GM21825 (cell line): ENCODE measurements around the gene TMEM187.

ENCODE experiments used
- ATAC-seq: cut with Tn5 transposase; IDR thresholded peaks from one replicate; pipeline ENCODE4 v1.9.1; 2021; ENCODE audit warnings: mild to moderate bottlenecking, moderate library complexity; ENCODE audit not compliant: unreplicated experiment

TMEM187 gene, protein sequence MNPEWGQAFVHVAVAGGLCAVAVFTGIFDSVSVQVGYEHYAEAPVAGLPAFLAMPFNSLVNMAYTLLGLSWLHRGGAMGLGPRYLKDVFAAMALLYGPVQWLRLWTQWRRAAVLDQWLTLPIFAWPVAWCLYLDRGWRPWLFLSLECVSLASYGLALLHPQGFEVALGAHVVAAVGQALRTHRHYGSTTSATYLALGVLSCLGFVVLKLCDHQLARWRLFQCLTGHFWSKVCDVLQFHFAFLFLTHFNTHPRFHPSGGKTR

DNA sequence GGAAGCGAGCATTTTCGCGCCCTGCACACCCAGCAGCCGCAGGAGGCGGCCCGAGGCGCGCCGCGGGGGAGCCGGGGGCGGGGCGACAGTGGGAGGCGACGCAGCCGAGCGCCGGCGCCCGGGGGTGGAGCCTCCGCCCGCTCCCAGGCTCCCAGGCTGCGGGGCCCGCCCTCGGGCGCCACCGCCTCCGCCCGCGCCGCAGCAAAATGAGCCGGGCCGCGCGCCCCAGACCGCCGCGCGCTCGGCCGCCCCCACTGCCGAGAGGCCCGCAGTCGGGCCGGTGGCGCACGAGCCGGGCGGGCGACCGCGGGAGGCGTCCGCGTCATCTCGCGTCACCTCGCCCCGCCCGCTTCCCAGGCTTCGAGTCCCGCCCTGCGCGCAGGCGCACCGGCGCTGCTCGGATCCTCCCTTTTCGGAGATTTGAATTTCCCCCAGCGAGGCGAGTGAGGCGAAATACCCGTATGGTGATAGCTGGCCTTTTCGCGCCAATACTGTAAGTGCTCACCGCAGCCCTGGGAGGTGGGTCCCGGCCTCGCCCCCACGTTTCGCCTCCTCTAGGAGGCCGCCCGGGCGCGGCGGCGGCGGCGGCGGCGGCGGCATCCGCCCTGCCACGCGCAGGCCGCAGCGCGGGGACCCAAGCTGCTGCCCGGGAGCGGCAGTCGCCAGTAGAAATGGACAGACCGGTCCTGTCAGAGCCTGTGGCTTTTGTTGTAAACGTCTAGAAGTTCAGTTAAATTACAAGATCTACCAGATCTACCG, at the start of gene TMEM187:
TMEM187 (plus strand) TSS at position 387 of the 759 bp plus-strand sequence. CDS start 9,309 bp downstream, outside the sequence.
- peak; percentile 47 for ATAC-seq

DNA sequence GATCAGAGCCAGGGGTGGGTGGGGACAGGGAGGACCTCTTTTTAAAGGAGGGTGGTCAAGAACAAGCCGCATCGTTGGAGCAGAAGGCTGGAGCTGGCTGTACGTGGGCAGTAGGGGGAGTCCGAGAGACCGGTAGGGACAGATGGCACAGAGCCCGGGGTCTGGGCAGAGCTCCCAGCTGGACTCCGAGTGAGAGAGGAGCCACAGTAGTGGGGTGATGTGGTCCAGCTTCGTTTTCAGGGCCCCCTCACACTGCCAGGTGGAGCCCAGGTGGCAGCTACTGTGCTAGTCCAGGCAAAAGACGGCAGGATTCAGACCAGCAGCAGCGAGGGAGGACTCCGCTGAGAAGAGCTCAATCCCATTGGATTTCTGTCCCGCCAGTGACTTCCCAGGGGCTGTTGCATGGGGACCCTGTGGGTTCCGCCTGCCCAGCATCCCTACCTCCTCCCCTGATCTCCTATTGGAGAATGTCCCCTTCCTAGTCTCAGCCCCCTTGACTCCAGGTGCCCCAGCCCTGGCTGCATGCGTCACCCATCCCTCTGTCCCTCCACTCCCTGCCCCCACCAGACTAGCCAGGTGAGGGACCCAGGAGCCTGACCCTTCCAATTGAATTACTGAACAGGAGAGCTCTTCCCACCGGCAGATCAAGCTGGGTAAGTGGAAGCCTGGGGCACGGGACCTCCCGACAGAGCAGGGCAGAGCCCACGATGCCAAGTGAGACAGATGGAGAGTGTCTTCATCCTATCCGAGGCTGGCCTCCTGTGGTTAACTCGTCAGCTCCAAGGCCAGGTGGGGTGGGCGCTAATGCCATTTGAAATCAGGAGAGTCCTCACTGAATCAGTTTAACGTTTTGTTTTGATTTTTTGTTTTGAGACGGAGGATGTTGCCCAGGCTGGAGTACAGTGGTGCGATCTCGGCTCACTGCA, 49.4 kb upstream of the TMEM187 start:
- ATAC-seq, result no peak

DNA sequence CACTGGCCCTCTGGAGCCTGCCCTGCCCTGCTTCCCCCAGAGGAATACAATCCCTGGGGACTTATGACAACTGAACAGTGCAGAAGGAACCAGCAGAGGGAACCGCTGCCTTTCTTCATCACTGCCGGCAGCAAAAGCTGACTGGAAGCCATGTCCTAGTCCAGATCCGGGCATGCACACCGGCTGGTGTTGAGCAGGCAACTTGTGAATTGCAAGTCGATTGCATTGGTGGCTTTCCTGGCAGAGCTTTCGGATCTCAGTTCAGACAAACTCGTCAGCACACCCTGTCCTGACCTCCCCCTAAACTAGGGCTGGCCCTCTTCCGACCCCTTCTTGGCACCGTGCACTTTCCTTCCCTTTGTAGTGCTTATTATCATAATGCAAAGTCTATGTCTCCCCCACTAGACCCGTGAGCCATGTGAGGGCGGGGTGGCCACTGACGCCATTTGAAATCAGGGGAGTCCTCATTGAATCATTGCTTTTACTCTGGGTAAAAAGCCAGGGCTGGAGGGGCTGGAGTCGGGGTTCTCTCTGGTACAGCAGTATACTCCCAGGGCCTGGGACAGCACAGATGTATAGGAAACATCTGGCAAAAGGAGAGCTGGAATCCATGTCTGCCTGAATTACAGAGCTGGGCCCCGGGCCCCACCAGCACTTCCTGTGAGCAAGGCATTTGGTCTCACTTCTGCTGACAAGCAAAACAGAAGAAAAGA, 48.2 kb upstream of the TMEM187 start:
- ATAC-seq, result no peak

DNA sequence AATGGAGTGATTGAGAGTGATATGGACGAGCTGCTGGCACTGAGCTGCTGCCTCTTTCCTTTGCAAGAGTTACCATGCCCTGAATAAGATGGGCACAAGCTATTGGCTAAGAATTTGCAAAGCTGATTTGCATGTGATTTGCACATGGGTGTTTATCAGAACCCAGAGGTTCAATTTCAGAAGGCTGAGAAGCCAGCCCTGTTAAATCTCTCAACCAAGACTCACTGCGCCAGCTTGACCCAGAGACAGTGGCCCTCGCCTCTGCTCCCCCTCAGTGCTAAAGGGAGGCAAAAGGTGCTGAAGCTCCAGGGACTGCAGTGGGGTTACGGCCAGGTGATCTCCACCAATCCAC, 47.2 kb upstream of the TMEM187 start:
- ATAC-seq, result no peak

DNA sequence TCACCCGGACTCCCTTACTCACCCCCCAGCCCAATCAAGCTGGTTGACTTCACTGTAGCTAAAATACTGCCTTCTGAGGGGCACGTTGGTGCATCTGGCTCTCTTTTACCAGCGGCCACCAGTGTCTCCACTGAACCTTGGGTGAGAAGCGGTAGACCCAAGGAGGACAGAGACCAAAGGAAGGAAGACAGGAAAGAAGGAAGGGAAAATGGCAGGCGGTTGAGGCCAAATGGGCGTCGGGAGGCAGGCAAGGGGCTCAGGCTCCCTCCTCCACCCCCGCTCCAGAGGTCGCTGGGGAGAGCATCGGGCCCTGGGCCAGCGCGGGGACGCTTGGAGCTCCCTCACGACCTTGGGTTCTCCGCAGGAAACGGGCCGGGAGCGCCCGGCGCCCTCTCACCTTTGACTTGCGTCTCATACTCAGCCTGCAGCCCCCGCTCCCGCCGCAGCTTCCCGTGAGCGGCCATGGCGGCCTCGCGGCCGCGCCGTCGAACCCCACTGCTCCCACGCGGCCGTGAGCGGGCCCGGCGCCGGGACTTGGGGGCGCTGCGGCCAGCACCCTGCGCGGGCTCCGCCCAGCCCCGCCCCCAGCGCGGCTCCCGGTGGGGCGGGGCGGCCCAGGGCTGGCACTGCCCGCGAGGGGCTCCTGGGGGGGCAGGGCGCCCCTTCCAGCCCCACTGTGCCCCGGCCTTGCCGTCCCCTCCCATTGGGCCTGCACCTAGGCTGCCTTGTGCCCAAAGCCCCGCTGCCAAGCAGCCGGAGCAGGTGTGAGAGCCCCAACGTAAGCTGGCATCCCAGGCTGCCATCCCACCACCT, 46.6 kb upstream of the TMEM187 start, which contains the start of gene ARHGAP4:
ARHGAP4 (minus strand) TSS at position 526 of the 813 bp plus-strand sequence; CDS start at position 464, 62 bp downstream.
- no peak for ATAC-seq

DNA sequence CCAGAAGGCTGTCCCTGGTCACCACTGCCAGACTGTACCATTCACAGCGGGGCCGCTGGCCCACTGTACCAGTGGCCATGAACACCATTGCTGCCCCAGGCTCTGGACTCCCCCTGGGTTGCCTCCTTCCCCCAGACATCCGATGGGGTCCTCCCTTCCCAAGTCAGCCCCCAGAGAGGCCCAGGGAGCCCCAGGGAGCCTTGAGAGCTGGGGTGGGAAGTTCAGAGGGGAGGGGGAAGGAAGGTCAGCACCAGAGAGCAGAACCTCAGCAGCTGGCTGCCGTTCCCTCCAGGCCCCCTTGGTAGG, 46.0 kb upstream of the TMEM187 start:
- ATAC-seq, result no peak

DNA sequence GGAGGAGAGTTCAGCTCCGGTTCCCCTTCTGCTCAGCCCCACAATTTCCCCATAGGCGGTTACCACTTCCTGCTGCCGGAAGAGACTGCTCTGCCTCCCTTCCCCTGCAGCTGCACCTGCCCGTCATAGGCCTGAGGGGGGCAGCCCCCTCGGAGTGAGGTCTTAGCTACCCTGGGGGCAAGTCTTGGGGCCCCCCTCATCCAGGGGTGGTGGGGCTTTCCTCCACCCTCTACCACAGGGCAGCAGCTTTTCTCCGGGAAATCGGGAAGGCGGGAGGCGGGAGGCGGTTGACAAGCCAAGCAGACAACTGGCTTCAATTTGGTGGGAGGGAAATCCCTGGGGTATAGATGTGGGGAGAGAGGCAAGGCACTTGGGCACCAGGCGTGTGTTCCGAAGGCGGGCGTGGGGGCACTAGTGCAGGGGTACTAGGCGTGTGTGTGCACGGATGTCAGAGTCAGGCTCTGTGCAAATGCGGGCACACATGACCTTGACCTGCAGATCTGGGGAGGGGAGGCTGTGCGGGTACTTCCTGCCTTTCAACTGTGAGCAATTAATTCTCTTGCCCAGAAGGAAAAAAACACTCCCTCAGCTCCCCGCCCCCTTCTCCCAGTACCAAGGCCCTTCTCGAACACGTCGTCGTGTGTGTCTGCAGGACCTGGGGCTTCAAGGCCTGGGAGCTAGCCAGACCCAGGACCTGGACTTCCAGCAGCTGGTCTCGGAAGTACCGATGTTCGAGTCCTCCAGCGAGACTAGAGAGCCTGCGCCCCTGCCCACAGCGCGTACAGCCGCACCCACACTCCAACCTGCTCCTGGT, 45.5 kb upstream of the TMEM187 start:
- ATAC-seq, result peak; percentile 37

DNA sequence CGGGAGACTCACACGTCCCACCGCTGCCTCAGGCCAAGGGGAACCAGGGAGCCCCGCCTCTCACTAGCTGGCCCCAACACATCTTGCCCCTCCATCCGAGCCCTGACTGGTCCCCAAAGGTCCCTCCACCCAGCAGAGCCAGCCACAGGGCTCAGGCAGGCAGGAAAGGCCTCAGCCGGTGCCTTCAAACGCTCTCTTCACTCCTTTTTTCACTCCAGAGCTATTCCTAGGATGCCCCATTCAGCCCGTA, 45.0 kb upstream of the TMEM187 start:
- no peak for ATAC-seq

DNA sequence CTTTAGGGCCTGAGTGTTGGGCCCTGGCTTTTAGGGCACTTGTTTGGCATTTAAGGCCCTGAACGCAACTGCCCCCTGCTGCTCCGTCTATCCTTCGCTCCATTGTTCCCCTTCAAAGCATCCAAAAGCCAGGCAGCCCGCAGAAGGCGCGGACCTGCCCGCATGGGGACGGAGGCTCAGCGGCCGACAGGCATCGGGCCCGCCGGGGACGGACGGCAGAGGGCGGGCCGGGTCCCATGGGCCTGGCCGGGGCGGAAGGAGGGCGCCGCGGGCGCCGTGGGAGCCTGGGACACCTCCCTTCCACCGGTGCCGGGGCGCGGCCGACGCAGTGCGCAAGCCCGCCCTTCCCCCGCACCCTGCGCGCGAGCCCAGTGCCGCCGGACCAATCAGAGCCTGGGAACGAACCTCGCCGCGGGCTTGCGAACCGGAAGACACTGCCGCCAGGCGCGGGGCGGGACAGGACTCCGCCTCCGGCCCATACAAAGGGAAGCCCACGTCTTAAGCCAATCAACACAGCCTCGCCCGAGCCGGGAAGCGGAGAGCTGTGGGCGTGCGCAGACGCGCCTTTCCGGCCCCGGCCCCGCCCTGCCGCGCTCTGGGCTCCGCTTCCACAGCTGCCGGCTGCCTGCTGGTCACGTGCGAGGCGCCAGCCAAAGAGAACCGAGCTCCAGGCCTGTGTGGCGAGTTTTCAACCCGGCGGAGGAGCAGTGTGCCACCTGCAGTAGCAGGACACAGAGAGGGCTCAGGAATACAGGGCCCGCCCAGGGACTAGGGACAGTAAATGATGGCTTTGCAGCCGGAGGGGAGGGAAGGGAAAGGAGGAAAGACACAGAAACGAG, 44.4 kb upstream of the TMEM187 start:
- peak; percentile 76 for ATAC-seq

DNA sequence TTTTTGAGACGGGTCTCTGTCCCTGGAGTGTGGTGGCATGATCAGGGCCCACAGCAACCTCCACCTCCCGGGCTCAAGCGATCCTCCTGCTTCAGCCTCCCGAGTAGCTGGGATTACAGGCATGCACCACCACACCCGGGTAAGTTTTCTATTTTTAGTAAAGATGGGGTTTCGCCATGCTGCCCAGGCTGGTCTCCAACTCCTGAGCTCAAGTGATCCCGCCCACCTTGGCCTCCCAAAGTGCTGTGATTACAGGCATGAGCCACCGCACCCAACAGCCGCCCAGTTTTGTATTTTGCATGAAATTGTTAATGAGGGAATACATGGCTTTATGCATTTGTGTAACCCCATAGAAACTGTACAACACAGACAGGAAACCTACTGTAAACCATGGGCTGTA, 43.7 kb upstream of the TMEM187 start:
- no peak for ATAC-seq

DNA sequence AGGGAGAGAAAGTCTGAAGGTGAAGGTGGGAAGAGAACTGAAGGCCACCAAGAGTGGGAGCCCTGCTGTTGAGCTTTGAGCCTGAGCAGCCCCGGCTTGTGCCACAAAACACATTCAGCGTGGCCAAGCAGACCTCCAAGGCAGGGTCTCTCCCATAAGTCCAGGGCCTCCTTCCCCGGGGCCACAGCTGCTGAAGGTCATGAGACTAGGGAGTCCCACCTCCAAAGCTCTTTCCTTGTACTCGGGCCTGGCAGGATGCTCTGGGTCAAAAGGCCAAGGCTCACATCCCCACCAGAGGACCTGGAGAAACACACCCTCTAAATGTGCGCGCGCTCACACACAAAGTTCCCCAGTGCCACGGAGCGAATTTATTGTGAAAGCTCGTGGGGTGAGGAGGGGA, 43.0 kb upstream of the TMEM187 start:
- ATAC-seq, result no peak

DNA sequence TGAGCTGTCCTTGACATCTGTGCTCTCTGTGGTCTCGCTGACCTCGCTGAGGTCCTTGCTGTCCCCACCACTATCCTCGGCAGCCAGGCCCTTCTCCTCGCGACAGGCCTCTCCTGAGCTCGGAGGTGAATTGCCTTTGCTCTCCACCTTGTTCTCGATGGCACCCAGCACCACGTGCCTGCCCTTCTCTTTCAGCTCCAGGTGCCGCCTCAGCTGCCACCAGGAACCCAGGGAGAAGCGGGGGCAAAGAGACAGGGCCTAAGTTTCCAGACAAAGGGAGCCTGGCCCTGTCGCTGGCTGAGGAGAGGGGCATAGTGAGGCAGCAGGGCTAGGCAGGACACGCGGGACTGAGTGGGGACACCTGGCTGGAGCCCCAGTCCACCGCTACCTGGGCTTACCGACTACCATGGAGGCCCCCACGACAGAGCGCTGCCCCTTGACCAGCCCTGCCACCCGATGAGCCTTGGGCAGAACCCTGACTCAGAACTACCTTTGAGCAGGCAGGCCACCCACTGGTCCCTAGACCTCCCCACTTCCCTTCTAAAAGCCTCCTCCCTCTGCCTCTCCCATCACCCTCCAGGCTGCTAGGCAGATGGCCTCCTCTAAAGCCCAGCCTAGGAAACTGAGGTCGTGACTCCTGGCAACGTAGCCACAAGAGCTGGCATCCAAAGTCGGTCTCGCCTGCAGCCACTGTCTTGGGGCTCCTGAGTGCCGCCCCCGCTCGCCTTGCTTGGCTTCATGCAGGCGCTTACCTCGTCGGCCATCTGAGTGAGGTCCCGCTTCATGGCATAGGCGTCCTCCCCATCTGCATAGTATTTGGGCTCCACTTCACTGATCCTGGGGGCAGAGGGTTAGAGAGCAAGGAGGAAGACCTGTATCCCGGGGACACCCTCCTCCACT, 42.3 kb upstream of the TMEM187 start:
- ATAC-seq, result no peak

DNA sequence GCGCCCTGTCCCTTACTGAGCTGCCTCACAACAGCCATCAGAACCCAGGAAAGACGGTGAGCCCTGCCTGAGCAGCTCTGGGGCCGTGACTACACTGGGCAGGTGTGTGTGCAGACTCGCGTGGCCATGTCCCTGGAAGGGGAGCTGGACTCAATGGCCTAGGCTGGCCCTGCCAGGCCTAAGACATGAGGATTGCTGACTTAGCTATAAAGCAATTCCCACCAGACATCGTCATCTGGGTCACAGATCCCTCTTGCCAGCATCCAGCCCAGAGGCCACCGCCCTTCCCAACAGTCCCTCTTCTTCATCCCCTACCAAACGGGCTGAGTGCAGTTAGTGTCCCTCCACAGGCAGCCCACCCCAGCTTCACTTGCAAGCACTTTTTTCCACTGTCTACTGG, 41.4 kb upstream of the TMEM187 start:
- ATAC-seq, result no peak

DNA sequence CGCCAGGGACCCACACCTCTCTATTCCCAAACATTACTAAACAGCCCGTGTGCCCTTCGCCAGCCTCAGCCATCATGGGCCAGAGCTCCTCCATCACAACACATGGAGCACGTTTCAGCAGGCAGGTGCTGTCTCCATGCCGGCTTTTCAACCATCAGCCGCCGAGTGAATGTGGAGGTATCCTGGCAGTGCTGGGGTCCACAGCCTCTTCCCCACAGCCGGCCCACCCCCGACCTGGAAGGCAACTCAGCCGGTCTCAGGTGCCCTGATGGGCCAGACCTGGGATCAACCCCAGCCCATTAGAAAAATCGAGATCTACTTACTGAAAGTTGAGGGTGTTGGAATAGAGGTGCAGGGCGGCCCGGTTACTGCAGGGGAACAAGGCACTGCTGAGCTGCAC, 40.8 kb upstream of the TMEM187 start:
- ATAC-seq, result no peak

DNA sequence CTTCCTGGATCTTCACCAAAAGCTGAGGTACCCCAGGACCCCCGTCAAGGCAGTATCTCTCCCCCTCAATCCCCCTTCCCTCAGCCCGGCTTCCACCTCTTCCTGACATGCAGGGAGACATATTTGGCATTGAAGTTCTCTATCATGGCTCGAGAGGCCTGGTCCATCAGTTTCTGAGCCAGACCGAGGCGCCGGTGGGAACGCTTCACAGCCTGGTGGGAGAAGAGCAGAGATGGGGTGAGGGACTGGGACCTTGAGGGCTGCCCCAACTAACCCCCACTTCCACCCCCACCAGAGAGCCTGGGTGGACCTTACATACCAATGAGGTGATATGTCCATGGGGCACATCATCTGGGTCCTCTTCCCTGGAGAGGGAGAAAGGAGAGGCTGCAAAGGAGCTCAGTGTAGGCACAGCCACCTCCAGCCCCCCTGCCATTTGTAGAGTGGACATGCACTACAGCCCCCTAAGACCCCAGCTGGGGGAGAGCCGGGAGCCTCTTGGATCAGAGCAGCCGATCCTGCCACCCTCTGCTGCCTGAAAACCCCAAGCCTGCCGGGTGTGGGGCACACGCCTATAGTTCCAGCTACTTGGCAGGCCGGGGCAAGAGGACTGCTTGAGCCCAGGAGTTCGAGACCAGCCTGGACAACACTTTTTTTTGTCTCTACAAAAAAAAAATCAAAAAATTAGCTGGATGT, 40.2 kb upstream of the TMEM187 start:
- ATAC-seq, result no peak

DNA sequence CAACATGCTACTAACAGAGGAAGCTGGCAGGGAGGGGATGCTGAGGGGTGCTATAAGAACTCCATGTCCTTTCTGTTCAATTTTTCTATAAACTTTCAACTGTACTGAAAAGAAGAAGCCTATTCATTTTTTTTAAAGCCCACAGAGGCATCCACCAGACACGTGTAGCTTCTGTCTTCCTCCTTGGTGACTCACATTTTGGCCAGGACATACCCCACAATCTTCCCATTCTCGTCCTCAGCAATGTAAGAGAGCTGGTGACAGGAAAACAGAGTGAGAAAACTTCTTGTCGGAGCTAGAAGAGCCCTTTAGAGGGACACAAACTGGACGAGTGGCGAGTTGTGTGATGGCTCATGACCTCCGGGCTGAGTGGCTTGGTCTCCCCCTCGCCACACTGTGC, 38.8 kb upstream of the TMEM187 start:
- ATAC-seq, result no peak

DNA sequence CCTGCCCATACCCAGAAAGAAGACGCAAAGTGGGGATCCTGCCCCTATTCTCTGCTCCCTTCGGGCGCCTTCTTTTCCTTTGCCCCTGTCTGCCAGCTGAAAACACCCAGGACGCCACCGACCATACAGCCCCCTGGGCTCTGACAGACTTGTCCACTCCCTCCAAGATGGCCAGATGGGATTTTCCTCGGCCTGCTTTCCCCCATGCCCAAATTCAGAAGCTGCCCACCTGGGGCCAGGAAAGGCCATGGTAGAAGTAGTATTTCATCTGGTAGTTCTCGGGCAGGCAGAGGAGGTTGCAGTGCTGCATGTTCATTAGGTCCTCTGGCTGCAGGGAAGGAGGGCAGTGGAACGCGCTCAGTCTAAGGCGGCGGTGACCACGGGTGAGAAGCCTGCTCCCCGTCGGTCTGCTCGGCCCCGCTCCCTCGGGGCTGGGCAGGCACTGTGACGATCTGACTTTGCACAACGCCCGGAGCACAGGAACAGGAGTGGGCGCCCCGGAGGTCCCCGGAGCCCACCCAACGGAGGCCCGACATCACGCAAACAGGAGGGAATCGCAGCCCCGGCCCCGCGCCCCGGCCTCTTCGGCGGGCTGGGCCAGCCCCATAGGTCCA, 38.3 kb upstream of the TMEM187 start:
- ATAC-seq, result no peak
